ENCODE data around the gene DPCD. TPM values are rescaled to one million over a fixed set of nuclear protein-coding genes. Genes with fewer than 3 reads are reported as not detected.

Gene DPCD
- total and polyA plus RNA-seq, 2 of the 8 experiments (the other 6 are each of a cell fraction or from before 2014, with no cell fraction given), result 21.2 to 31.4 TPM

DNA sequence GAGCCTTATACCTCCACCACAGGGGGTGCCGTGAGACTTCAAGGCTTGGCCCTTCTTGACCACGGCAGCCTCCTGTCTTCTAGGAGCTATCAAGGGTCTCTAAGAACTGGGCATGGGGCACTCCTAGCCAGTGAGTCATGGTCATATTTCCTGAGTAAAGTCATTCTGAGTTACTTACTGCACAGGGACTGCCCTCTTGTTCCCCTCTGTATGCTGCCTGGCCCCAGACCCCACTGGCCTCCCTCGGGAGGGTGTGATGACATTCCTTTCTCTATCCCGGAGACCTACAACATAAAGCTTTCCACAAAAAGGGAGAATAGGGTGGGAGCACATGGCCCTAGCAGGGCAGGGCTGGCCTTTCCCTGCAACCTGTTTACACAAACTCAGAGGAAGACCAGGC lies 21.4 kb downstream of the DPCD start:
- Histone ChIP-seq H3K9ac (replicated peaks in 1 of 4; ENCODE audit: extremely low read depth in 1 of 4, low read depth in 3 of 4, low read length in 3 of 4) (no peak overlapping the region), H3K9me3 (ENCODE audit: insufficient read depth in 2 of 2, low read depth in 1 of 2, low read length in 1 of 2) (no peaks in the 10 kb centered on the region), H3K14ac (ENCODE audit: insufficient read length) (no peak overlapping the region), H3K4me1 (replicated peaks in 1 of 4; ENCODE audit: control insufficient read depth in 3 of 4, insufficient read depth in 4 of 4, low read length in 3 of 4) (peaks cover 4 to 14% (median 8%) of the 10 kb centered on the region in 4 experiments), H4K91ac (replicated peaks; ENCODE audit: insufficient read length, low read length) (no peak overlapping the region), H3K4me2 (ENCODE audit: insufficient read depth in 1 of 2, low read depth in 2 of 2, low read length in 2 of 2) (no peak overlapping the region), H4K20me1 (replicated peaks in 1 of 2; ENCODE audit: control insufficient read depth in 1 of 2, insufficient read depth in 2 of 2, low read length in 2 of 2) (no peaks in the 10 kb centered on the region), H2AFZ (ENCODE audit: low read length) (no peak overlapping the region), H2BK120ac (replicated peaks; ENCODE audit: low read depth, low read length) (no peak overlapping the region), H3K27ac (ENCODE audit: low read depth, low read length) (no peak overlapping the region), H2BK20ac (ENCODE audit: low read length) (no peak overlapping the region), H2BK15ac (ENCODE audit: low read length) (no peak overlapping the region), H3K4ac (replicated peaks; ENCODE audit: insufficient read length, low read depth, low read length) (no peak overlapping the region), H3K23me2 (ENCODE audit: low read depth, low read length) (no peaks in the 10 kb centered on the region), H3K23ac (ENCODE audit: insufficient read length) (no peak overlapping the region), H3K56ac (replicated peaks; ENCODE audit: insufficient read length, low read depth, low read length) (no peak overlapping the region), H4K8ac (ENCODE audit: extremely low read depth, insufficient read depth, low read length) (no peak overlapping the region; the same call in 1 of the 2 replicates), H4K5ac (ENCODE audit: insufficient read length, low read depth, low read length) (no peak overlapping the region), H2AK5ac (ENCODE audit: low read depth, low read length) (no peak overlapping the region), H3K79me1 (ENCODE audit: low read depth, low read length) (no peaks in the 10 kb centered on the region; the same call in 1 of the 2 replicates), H3K79me2 (ENCODE audit: control insufficient read depth in 1 of 2, insufficient read depth in 2 of 2, low read length in 2 of 2) (no peaks in the 10 kb centered on the region), H3K27me3 (replicated peaks in 1 of 4; ENCODE audit: control insufficient read depth in 3 of 4, extremely low read depth in 1 of 4, insufficient read depth in 3 of 4, low read length in 3 of 4) (no peaks in the 10 kb centered on the region), H3K36me3 (ENCODE audit: control insufficient read depth in 2 of 4, insufficient read depth in 4 of 4, low read length in 3 of 4) (peaks cover 0 to 13% (median 3%) of the 10 kb centered on the region in 4 experiments; a peak in 5 of 8 replicates), H2BK12ac (ENCODE audit: low read depth, low read length) (no peak overlapping the region), H2BK5ac (ENCODE audit: low read depth, low read length) (no peak overlapping the region), H3K18ac (ENCODE audit: extremely low read depth, low read length) (no peak overlapping the region), H3K4me3 (ENCODE audit: extremely low read depth in 1 of 4, insufficient read depth in 2 of 4, low read depth in 3 of 4, low read length in 4 of 4) (no peak overlapping the region)
- WGBS, 2 experiments (ENCODE audit: extremely low coverage in 1 of 2, insufficient coverage in 1 of 2, insufficient read length in 1 of 2, insufficient replicate concordance in 2 of 2, low coverage in 1 of 2, low lambda C conversion rate in 2 of 2, missing lambda C conversion rate in 1 of 2), result 90% methylated on average over 4 of the region's 4 CpGs; no CpG with 5 or more reads in 1 of the 2 experiments
- CTCF ChIA-PET (ENCODE audit: partially characterized antibody), result interaction anchor here (1.1 to 17.3 kb wide), 7 partner anchors 8 to 172 kb away, joined by 3 to 246 read pairs (median 3); partner anchors contain the start of gene NPM3
- FAIRE-seq (no peak), DNase-seq (ENCODE audit: low read depth in 1 of 2, low spot score in 2 of 2) (no peak)
- POLR2A ChIA-PET (ENCODE audit: partially characterized antibody), result no interaction called here
- no peak for TF ChIP-seq BACH1 (IDR thresholded peaks at IDR 0.05; ENCODE audit: low read length)
- TF ChIP-seq SRF (IDR thresholded peaks at IDR 0.05; ENCODE audit: low read depth, low read length), result no peak
- no peak for TF ChIP-seq HDAC2 (IDR thresholded peaks at IDR 0.05; ENCODE audit: borderline replicate concordance in 1 of 2, low read depth in 2 of 2, low read length in 2 of 2)
- TF ChIP-seq SP4 (IDR thresholded peaks at IDR 0.05; ENCODE audit: low read length), result no peak
- TF ChIP-seq, protein P1, sequence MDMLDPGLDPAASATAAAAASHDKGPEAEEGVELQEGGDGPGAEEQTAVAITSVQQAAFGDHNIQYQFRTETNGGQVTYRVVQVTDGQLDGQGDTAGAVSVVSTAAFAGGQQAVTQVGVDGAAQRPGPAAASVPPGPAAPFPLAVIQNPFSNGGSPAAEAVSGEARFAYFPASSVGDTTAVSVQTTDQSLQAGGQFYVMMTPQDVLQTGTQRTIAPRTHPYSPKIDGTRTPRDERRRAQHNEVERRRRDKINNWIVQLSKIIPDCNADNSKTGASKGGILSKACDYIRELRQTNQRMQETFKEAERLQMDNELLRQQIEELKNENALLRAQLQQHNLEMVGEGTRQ (IDR thresholded peaks at IDR 0.05; ENCODE audit: low read length), result no peak

Measured in H1 (cell line).